Transverse colon (tissue), 4 donors: ENCODE measurements around the gene CD6. TPM values are rescaled to one million over a fixed set of nuclear protein-coding genes. Genes with fewer than 3 reads are reported as not detected.

Experiments used
- DNase-seq: peaks from one replicate; pipeline ENCODE4 v3.0.0-alpha.2; 2019
- H3K27ac ChIP-seq, 4 donors: fragments of 200-600 bp; sonication (generic); 2 replicates each; pipeline ENCODE4 v1.5.1; 2016 to 2018; ENCODE audit warnings: inconsistent platforms in 4 of 4
- H3K27me3 ChIP-seq: fragments of 200-600 bp; sonication (generic); 2 replicates; pipeline ENCODE4 v1.5.1; 2017; ENCODE audit warnings: inconsistent platforms
- H3K36me3 ChIP-seq, 4 donors: fragments of 200-600 bp; sonication (generic); 2 replicates each; pipeline ENCODE4 v1.5.1; 2017 to 2019; ENCODE audit warnings: inconsistent platforms in 4 of 4
- H3K4me1 ChIP-seq, 4 donors: fragments of 200-600 bp; sonication (generic); 2 replicates each; pipeline ENCODE4 v1.5.1; 2017 to 2020; ENCODE audit warnings: inconsistent platforms in 4 of 4
- H3K4me3 ChIP-seq, 4 donors: fragments of 200-600 bp; sonication (generic); 1 replicate in 1 of 4; 2 replicates in 3 of 4; pipeline versions ENCODE4 v1.5.1 to v1.6.1; 2017 to 2019; ENCODE audit warnings: inconsistent platforms in 4 of 4
- H3K9me3 ChIP-seq, 2 donors: fragments of 200-600 bp; sonication (generic); 2 replicates each; pipeline ENCODE4 v1.5.1; 2017 to 2019; ENCODE audit warnings: inconsistent platforms in 2 of 2
- EP300 ChIP-seq: sonication (generic); formaldehyde crosslinking; IDR thresholded peaks from one replicate; pipeline ENCODE4 v1.6.1; 2017; ENCODE audit warnings: antibody characterized with exemption, low read depth
- POLR2A ChIP-seq: fragments of 450-650 bp; IDR thresholded peaks from one replicate; pipeline ENCODE4 v1.6.1; 2016; ENCODE audit warnings: antibody characterized with exemption, mild to moderate bottlenecking, moderate library complexity
- POLR2AphosphoS5 ChIP-seq, 3 donors: sonication (generic); formaldehyde crosslinking; IDR thresholded peaks; one replicate each; pipeline ENCODE4 v1.6.1; 2016; ENCODE audit warnings: antibody characterized with exemption in 3 of 3
- WGBS, 2 donors: methylation state at CpG; one replicate each; pipeline ENCODE4 v1.1.5; 2018; ENCODE audit warnings: low coverage in 1 of 2; 5-methylcytosine and 5-hydroxymethylcytosine counted together
- in situ Hi-C, 4 donors: fragments of 200-750 bp; cut with MboI; loops; one replicate each; pipeline versions ENCODE4 v1.15.0 to v1.15.1; 2017; ENCODE audit warnings: low sequenced_read_pairs in 3 of 4, low pct_ligation_motif_present in 1 of 4, low pct_unique_long_range_greater_than_20kb in 1 of 4
- intact Hi-C: fragments of 100-400 bp; cut with DNase I; formaldehyde crosslinking; loops from one replicate; pipeline ENCODE4 v1.15.1; 2023; ENCODE audit warnings: low total_unique reads
- total RNA-seq, 4 donors: library from RNA; depleted of rRNA; stranded (reverse); fragments of >200 nt; gene quantifications; one replicate each; pipeline ENCODE4 v1.1.0, GENCODE V29; 2016
- TF ChIP-seq, protein P1 (sequence below), 5 experiments: fragments of 200-600 bp in 3 of 5; fragments of 450-650 bp in 2 of 5; sonication (generic) in 3 of 5; IDR thresholded peaks; 1 replicate in 2 of 5; 2 replicates in 3 of 5; pipeline ENCODE4 v1.5.1; 2016 to 2017; ENCODE audit warnings: antibody characterized with exemption in 5 of 5, inconsistent platforms in 3 of 5, mild to moderate bottlenecking in 2 of 5, moderate library complexity in 1 of 5

CD6 gene
- total RNA-seq, 4 donors from 2014 or later, result 1.9 to 4.3 (median 3.0) TPM; not detected in 1

DNA sequence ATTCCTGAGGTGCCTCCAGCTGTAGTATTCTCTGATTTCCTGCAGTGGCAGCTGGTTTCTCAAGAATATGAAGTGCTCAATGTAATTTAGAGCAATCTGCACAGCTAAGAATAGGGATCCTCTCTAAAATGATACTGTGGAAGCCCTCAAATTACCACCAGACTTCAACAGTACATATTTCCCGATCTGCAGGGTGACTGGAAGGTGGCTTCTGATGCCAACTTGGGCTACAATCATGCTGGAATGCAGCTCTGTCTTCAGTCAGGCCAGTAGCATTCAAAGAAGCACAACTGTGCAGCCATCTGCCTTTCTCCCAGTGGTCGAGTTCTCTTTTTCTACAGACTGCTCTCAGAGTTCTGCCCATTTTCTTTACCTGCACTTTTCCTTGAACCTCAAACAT is 75.4 kb downstream of the CD6 start:
- intact Hi-C loops (loop anchor here (10.0 kb wide), 1 partner anchor 52 kb away; no protein-coding TSS in a partner anchor), in situ Hi-C loops (no loop called here)
- H3K36me3 ChIP-seq, result no peaks in the 10 kb centered on the region
- no peak overlapping the region for H3K27ac ChIP-seq
- no peaks in the 10 kb centered on the region for H3K9me3 ChIP-seq
- 40 to 65% methylated on average over 1 to 2 of the region's 2 CpGs for WGBS, 2 donors
- DNase-seq, result no peak
- peaks cover 0 to 6% (median 6%) of the 10 kb centered on the region in 4 donors for H3K4me1 ChIP-seq
- no peaks in the 10 kb centered on the region for H3K27me3 ChIP-seq
- no peak for TF ChIP-seq EP300
- TF ChIP-seq POLR2A, result no peak
- TF ChIP-seq POLR2AphosphoS5 (IDR thresholded peaks at IDR 0.05), result no peak
- TF ChIP-seq, protein P1, sequence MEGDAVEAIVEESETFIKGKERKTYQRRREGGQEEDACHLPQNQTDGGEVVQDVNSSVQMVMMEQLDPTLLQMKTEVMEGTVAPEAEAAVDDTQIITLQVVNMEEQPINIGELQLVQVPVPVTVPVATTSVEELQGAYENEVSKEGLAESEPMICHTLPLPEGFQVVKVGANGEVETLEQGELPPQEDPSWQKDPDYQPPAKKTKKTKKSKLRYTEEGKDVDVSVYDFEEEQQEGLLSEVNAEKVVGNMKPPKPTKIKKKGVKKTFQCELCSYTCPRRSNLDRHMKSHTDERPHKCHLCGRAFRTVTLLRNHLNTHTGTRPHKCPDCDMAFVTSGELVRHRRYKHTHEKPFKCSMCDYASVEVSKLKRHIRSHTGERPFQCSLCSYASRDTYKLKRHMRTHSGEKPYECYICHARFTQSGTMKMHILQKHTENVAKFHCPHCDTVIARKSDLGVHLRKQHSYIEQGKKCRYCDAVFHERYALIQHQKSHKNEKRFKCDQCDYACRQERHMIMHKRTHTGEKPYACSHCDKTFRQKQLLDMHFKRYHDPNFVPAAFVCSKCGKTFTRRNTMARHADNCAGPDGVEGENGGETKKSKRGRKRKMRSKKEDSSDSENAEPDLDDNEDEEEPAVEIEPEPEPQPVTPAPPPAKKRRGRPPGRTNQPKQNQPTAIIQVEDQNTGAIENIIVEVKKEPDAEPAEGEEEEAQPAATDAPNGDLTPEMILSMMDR (IDR thresholded peaks at IDR 0.05), result no peak
- no peak overlapping the region for H3K4me3 ChIP-seq

DNA sequence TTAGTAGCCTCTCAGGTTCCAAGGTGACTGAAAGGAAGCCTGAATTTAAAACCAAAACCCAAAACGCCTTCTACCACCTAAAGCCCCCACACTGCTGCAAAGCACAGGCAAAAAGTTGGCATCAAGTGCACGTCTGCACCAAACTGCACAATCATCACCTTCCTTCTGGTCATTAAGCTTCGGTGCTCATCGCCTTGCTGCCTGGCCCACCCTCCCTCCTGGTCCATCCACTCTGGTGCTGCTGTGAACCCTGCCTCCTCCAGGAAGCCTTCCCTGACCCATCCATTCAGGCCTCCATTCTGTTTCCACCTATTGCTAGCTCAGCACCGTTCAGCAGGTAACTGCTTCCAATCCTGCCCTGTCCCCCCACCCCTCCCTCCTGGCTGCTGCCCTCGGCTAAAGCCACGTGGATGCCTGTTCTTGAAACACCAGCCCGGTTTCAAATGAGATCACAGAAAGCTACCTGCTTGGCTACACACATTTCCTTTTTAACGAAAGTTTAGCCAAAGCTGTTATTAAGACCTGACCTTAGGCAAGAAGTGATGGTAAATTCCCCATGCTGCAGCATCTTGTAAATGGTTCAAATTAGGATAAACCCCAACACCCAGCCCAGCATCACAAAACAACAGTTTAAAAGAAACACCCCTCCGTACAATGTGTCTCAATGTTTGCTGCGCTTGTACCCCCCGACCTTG is 77.0 kb downstream of the CD6 start:
- Histone ChIP-seq H3K4me3 (no peak overlapping the region), H3K9me3 (no peaks in the 10 kb centered on the region), H3K36me3 (no peaks in the 10 kb centered on the region), H3K27ac (no peak overlapping the region), H3K4me1 (no peaks in the 10 kb centered on the region), H3K27me3 (no peaks in the 10 kb centered on the region)
- 58 to 76% methylated on average over 3 to 12 of the region's 12 CpGs for WGBS, 2 donors
- in situ Hi-C loops, result no loop called here
- intact Hi-C loops, result loop anchor here (10.0 kb wide), 1 partner anchor 54 kb away; no protein-coding TSS in a partner anchor
- DNase-seq, result no peak
- TF ChIP-seq, protein P1 (IDR thresholded peaks at IDR 0.05), result no peak
- TF ChIP-seq POLR2A (no peak), POLR2AphosphoS5 (IDR thresholded peaks at IDR 0.05) (no peak), EP300 (no peak)

DNA sequence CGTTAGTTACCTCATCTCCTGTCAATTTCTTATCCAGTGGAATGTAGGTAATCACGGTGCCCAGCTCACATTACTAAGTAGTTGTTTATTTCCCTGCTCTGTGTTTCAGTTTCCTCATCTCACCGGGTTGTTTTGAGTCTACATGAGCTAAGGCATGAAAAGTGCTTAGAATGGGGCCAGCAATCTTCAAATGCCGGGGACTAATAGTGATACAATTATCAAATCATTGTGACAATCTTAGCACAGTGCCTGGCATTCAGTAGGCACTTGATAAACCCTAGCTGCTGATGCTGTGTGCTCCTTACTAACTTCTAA is 77.5 kb downstream of the CD6 start:
- H3K27me3 ChIP-seq, result no peaks in the 10 kb centered on the region
- in situ Hi-C loops, result no loop called here
- no peak overlapping the region for H3K27ac ChIP-seq
- H3K4me1 ChIP-seq, result no peaks in the 10 kb centered on the region
- intact Hi-C loops, result loop anchor here (10.0 kb wide), 1 partner anchor 54 kb away; no protein-coding TSS in a partner anchor
- 66 to 93% methylated on average over 3 to 4 of the region's 4 CpGs for WGBS, 2 donors
- H3K36me3 ChIP-seq, result no peaks in the 10 kb centered on the region
- TF ChIP-seq POLR2A, result no peak
- TF ChIP-seq POLR2AphosphoS5 (IDR thresholded peaks at IDR 0.05), result no peak
- no peak for TF ChIP-seq EP300
- TF ChIP-seq, protein P1 (IDR thresholded peaks at IDR 0.05), result no peak
- H3K4me3 ChIP-seq, result no peak overlapping the region
- no peaks in the 10 kb centered on the region for H3K9me3 ChIP-seq
- no peak for DNase-seq

DNA sequence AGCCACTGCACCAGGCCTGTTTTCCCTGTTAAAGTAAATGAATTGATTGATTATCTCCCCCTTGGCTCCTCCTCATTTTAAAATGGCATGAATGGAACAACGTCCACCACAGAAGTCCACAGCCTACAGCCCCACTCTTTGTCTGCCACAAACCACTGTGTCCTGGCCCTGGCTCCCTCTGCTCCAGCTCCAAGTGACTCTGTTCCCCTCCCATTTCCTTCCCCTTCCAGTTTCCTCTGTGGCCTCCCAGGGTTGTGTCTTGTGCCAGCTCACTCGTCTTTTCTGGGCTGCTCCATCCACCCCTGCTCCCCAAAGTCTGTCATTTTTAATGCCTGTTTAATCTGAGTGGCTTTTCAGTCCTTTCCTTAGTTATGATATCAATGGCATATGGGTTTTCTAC is 78.4 kb downstream of the CD6 start:
- Histone ChIP-seq H3K36me3 (no peaks in the 10 kb centered on the region), H3K27ac (no peak overlapping the region), H3K4me1 (no peaks in the 10 kb centered on the region), H3K27me3 (no peaks in the 10 kb centered on the region), H3K9me3 (no peaks in the 10 kb centered on the region), H3K4me3 (no peak overlapping the region)
- intact Hi-C loops (loop anchor here (10.0 kb wide), 1 partner anchor 55 kb away; no protein-coding TSS in a partner anchor), in situ Hi-C loops (no loop called here)
- DNase-seq, result no peak
- WGBS, 2 donors, result 0 to 43% methylated on average over 1 to 2 of the region's 2 CpGs
- TF ChIP-seq POLR2AphosphoS5 (IDR thresholded peaks at IDR 0.05), result no peak
- TF ChIP-seq, protein P1 (IDR thresholded peaks at IDR 0.05), result no peak
- no peak for TF ChIP-seq POLR2A
- TF ChIP-seq EP300, result no peak
